ENCODE data around the gene NCOA4. TPM values are rescaled to one million over a fixed set of nuclear protein-coding genes. Genes with fewer than 3 reads are reported as not detected.

Gene NCOA4
- total and polyA plus RNA-seq, 2 of the 8 experiments (the other 6 are each of a cell fraction or from before 2014, with no cell fraction given): 28.9 to 65.2 TPM

- Histone ChIP-seq H3K4me1 (replicated peaks in 1 of 4; ENCODE audit: control insufficient read depth in 3 of 4, insufficient read depth in 4 of 4, low read length in 3 of 4) (peaks cover 0 to 3% (median 0%) of the 10 kb centered on the region in 4 experiments; a peak in 1 of 7 replicates), H3K79me1 (ENCODE audit: low read depth, low read length) (no peaks in the 10 kb centered on the region), H3K18ac (ENCODE audit: extremely low read depth, low read length) (no peak overlapping the region), H3K36me3 (ENCODE audit: control insufficient read depth in 2 of 4, insufficient read depth in 4 of 4, low read length in 3 of 4) (no peaks in the 10 kb centered on the region), H2AFZ (ENCODE audit: low read length) (peak overlapping the region; percentile 61; the same call in 1 of the 2 replicates), H3K56ac (replicated peaks; ENCODE audit: insufficient read length, low read depth, low read length) (no peak overlapping the region), H2BK20ac (ENCODE audit: low read length) (no peak overlapping the region), H3K4me3 (ENCODE audit: extremely low read depth in 1 of 4, insufficient read depth in 2 of 4, low read depth in 3 of 4, low read length in 4 of 4) (no peak overlapping the region), H3K4ac (replicated peaks; ENCODE audit: insufficient read length, low read depth, low read length) (no peak overlapping the region), H4K20me1 (replicated peaks in 1 of 2; ENCODE audit: control insufficient read depth in 1 of 2, insufficient read depth in 2 of 2, low read length in 2 of 2) (no peaks in the 10 kb centered on the region), H3K9ac (replicated peaks in 1 of 4; ENCODE audit: extremely low read depth in 1 of 4, low read depth in 3 of 4, low read length in 3 of 4) (no peak overlapping the region), H2BK120ac (replicated peaks; ENCODE audit: low read depth, low read length) (no peak overlapping the region), H3K23ac (ENCODE audit: insufficient read length) (no peak overlapping the region), H3K9me3 (ENCODE audit: insufficient read depth in 2 of 2, low read depth in 1 of 2, low read length in 1 of 2) (no peaks in the 10 kb centered on the region), H2AK5ac (ENCODE audit: low read depth, low read length) (no peak overlapping the region), H4K5ac (ENCODE audit: insufficient read length, low read depth, low read length) (no peak overlapping the region), H3K23me2 (ENCODE audit: low read depth, low read length) (no peaks in the 10 kb centered on the region), H2BK12ac (ENCODE audit: low read depth, low read length) (no peak overlapping the region), H3K27me3 (replicated peaks in 1 of 4; ENCODE audit: control insufficient read depth in 3 of 4, extremely low read depth in 1 of 4, insufficient read depth in 3 of 4, low read length in 3 of 4) (no peaks in the 10 kb centered on the region), H2BK5ac (ENCODE audit: low read depth, low read length) (no peak overlapping the region), H2BK15ac (ENCODE audit: low read length) (no peak overlapping the region), H3K27ac (ENCODE audit: low read depth, low read length) (no peak overlapping the region), H3K4me2 (ENCODE audit: insufficient read depth in 1 of 2, low read depth in 2 of 2, low read length in 2 of 2) (no peak overlapping the region), H3K79me2 (ENCODE audit: control insufficient read depth in 1 of 2, insufficient read depth in 2 of 2, low read length in 2 of 2) (no peaks in the 10 kb centered on the region), H4K91ac (replicated peaks; ENCODE audit: insufficient read length, low read length) (no peak overlapping the region), H3K14ac (ENCODE audit: insufficient read length) (no peak overlapping the region), H4K8ac (ENCODE audit: extremely low read depth, insufficient read depth, low read length) (no peak overlapping the region)
- no peak for DNase-seq (ENCODE audit: low read depth in 1 of 2, low spot score in 2 of 2)
- no peak for FAIRE-seq
- ChIA-PET CTCF (ENCODE audit: partially characterized antibody) (no interaction called here), POLR2A (ENCODE audit: partially characterized antibody) (interaction anchor here (0.6 kb wide), 1 partner anchor 14 kb away, joined by 4 read pairs; no protein-coding TSS in a partner anchor)
- 87% methylated on average over 4 of the region's 4 CpGs; no CpG with 5 or more reads in 1 of the 2 experiments for WGBS, 2 experiments (ENCODE audit: extremely low coverage in 1 of 2, insufficient coverage in 1 of 2, insufficient read length in 1 of 2, insufficient replicate concordance in 2 of 2, low coverage in 1 of 2, low lambda C conversion rate in 2 of 2, missing lambda C conversion rate in 1 of 2)
- no peak for TF ChIP-seq FOSL1 (IDR thresholded peaks at IDR 0.05; ENCODE audit: insufficient read depth, low read depth, low read length)
- TF ChIP-seq RXRA (IDR thresholded peaks at IDR 0.05; ENCODE audit: insufficient read depth, low read depth, low read length): no peak
- no peak for TF ChIP-seq JUND (IDR thresholded peaks at IDR 0.05; ENCODE audit: low read length)
- TF ChIP-seq HDAC2 (IDR thresholded peaks at IDR 0.05; ENCODE audit: borderline replicate concordance in 1 of 2, low read depth in 2 of 2, low read length in 2 of 2): no peak
These were observed 12.1 kb upstream of the NCOA4 start for GRCh38 chr10:46042527-46042926.
